Naive thymus-derived CD4-positive, alpha-beta T cell (primary cell): ENCODE data around the gene HEXIM2. TPM values are rescaled to one million over a fixed set of nuclear protein-coding genes. Genes with fewer than 3 reads are reported as not detected.
A peak's percentile ranks its signal among the peaks of the same experiment; 100 is the strongest.

Source experiments
- ATAC-seq: fragments of 150-1000 bp; cut with Tn5 transposase; 2 replicates; pipeline ENCODE4 v1.10.0; 2021; ENCODE audit warnings: mild to moderate bottlenecking, moderate library complexity
- CTCF ChIA-PET: fragments of 350-600 bp; sonication (Branson Sonifier 250); formaldehyde crosslinking; loops from one replicate; lab custom pipeline; 2021; ENCODE audit warnings: antibody characterized with exemption; lab: Charles Lee
- POLR2A ChIA-PET: fragments of 350-600 bp; sonication (Branson Sonifier 250); formaldehyde crosslinking; loops from one replicate; lab custom pipeline; 2021; ENCODE audit warnings: antibody characterized with exemption, inconsistent platforms; lab: Charles Lee
- DNase-seq, 9 donors: peaks; one replicate each; pipeline versions ENCODE4 v3.0.0 to v3.0.0-alpha.2; 2020 to 2022; ENCODE audit warnings: mixed read lengths in 1 of 9
- H3K27ac ChIP-seq: one replicate; pipeline ENCODE4 v1.7.0; 2013; ENCODE audit warnings: mild to moderate bottlenecking, low read depth, low read length, moderate library complexity
- H3K27me3 ChIP-seq, 2 donors: one replicate each; pipeline ENCODE4 v1.7.0; 2013; ENCODE audit warnings: low read length in 2 of 2, mild to moderate bottlenecking in 2 of 2, moderate library complexity in 2 of 2; ENCODE audit not compliant: control insufficient read depth in 2 of 2, insufficient read depth in 2 of 2
- H3K36me3 ChIP-seq, 3 experiments: 1 replicate in 2 of 3; 2 replicates in 1 of 3; pipeline ENCODE4 v1.7.0; 2013; ENCODE audit warnings: low read length in 3 of 3, mild to moderate bottlenecking in 3 of 3, moderate library complexity in 1 of 3; ENCODE audit not compliant: insufficient read depth in 3 of 3, control insufficient read depth in 2 of 3
- H3K4me1 ChIP-seq, 2 donors: one replicate each; pipeline ENCODE4 v1.7.0; 2013; ENCODE audit warnings: low read length in 2 of 2, mild to moderate bottlenecking in 2 of 2, moderate library complexity in 1 of 2; ENCODE audit not compliant: control insufficient read depth in 2 of 2, insufficient read depth in 2 of 2
- H3K4me3 ChIP-seq: 2 replicates; pipeline ENCODE4 v1.7.0; 2013; ENCODE audit warnings: mild to moderate bottlenecking, low read length
- H3K9me3 ChIP-seq, 3 experiments: 1 replicate in 2 of 3; 2 replicates in 1 of 3; pipeline ENCODE4 v1.7.0; 2013; ENCODE audit warnings: low read length in 3 of 3; ENCODE audit not compliant: control insufficient read depth in 2 of 3
- H3K27ac Mint-ChIP-seq, 9 donors: one replicate each; pipeline ENCODE4 v1.8.0; 2020 to 2022; ENCODE audit warnings: mixed read lengths in 9 of 9, mild to moderate bottlenecking in 8 of 9, moderate library complexity in 5 of 9, inconsistent platforms in 2 of 9
- H3K27me3 Mint-ChIP-seq, 5 donors: one replicate each; pipeline ENCODE4 v1.8.0; 2021 to 2022; ENCODE audit warnings: mixed read lengths in 5 of 5, mild to moderate bottlenecking in 1 of 5
- H3K36me3 Mint-ChIP-seq, 5 donors: one replicate each; pipeline ENCODE4 v1.8.0; 2020 to 2022; ENCODE audit warnings: mixed read lengths in 5 of 5, mild to moderate bottlenecking in 3 of 5, inconsistent platforms in 1 of 5
- H3K4me1 Mint-ChIP-seq, 7 donors: one replicate each; pipeline ENCODE4 v1.8.0; 2020 to 2022; ENCODE audit warnings: mixed read lengths in 7 of 7, mild to moderate bottlenecking in 3 of 7, inconsistent platforms in 1 of 7
- H3K4me3 Mint-ChIP-seq, 10 donors: one replicate each; pipeline ENCODE4 v1.8.0; 2020 to 2022; ENCODE audit warnings: mild to moderate bottlenecking in 10 of 10, mixed read lengths in 10 of 10, moderate library complexity in 6 of 10, inconsistent platforms in 2 of 10
- H3K9me3 Mint-ChIP-seq, 11 donors: one replicate each; pipeline ENCODE4 v1.8.0; 2020 to 2022; ENCODE audit warnings: mixed read lengths in 11 of 11, mild to moderate bottlenecking in 4 of 11, inconsistent platforms in 1 of 11, moderate library complexity in 1 of 11
- intact Hi-C, 2 donors: fragments of 100-400 bp; cut with micrococcal nuclease; formaldehyde crosslinking; loops; one replicate each; pipeline ENCODE4 v1.15.1; 2023
- polyA plus RNA-seq, 2 donors: library from polyadenylated mRNA; unstranded; fragments of 300-500 nt; fragmentation: Illumina TruSeq; gene quantifications; one replicate each; pipeline ENCODE4 v1.2.3, GENCODE V29; 2021
- total RNA-seq, 6 experiments: library from RNA in 5 of 6; stranded (reverse) in 5 of 6; gene quantifications; 1 replicate in 5 of 6; 2 replicates in 1 of 6; pipeline ENCODE4 v1.2.3 and lab custom pipeline; 2021 to 2026

Gene HEXIM2
- total and polyA plus RNA-seq, 7 experiments from 2014 or later, result 2.2 to 8.2 (median 3.2) TPM

GRCh38 chr17:45148183-45149036 lies 13.3 kb upstream of the HEXIM2 start, which contains the start of gene HEXIM1:
Gene HEXIM1, plus strand, starts transcription at chr17:45148475. Its CDS starts 716 bp downstream, at chr17:45149191.
- Mint-ChIP-seq H3K27ac (peak within 1 kb of the TSS; percentile 99 to 100 (median 100)), H3K9me3 (peaks cover 0 to 13% (median 0%) of the 10 kb centered on the region in 11 donors), H3K27me3 (peaks cover 0 to 7% (median 0%) of the 10 kb centered on the region in 5 donors), H3K4me1 (peaks cover 18 to 68% (median 54%) of the 10 kb centered on the region in 7 donors), H3K36me3 (peaks cover 0 to 15% (median 0%) of the 10 kb centered on the region in 5 donors), H3K4me3 (peak within 1 kb of the TSS; percentile 89 to 100 (median 99))
- H3K9me3 ChIP-seq, result no peaks in the 10 kb centered on the region
- H3K36me3 ChIP-seq, result peaks cover 0 to 6% (median 0%) of the 10 kb centered on the region in 3 experiments
- ChIA-PET POLR2A (interaction anchor here (0.6 to 10.7 kb wide), 23 partner anchors 12 to 1971 kb away, joined by 3 to 516 read pairs (median 6); partner anchors contain the start of genes ACBD4, DCAKD, FMNL1 and HEXIM2), CTCF (interaction anchor here (0.6 to 6.3 kb wide), 18 partner anchors 9 to 820 kb away, joined by 3 to 114 read pairs (median 4); partner anchors contain the start of genes ACBD4, HEXIM2 and PLCD3)
- DNase-seq (peak; percentile 98 to 100 (median 100)), ATAC-seq (peak; percentile 87)
- peaks cover 21 to 35% of the 10 kb centered on the region in 2 donors for H3K4me1 ChIP-seq
- H3K27ac ChIP-seq, result peak within 1 kb of the TSS; percentile 91
- H3K4me3 ChIP-seq, result peak within 1 kb of the TSS; percentile 93
- H3K27me3 ChIP-seq, result no peaks in the 10 kb centered on the region
- intact Hi-C loops, result loop anchor here (1.0 to 10.0 kb wide), 16 partner anchors 13 to 1044 kb away; partner anchors contain the start of genes HEXIM2 (in 2 of the 2), MAP3K14 (in 2 of the 2), NMT1 (in 2 of the 2) and ACBD4 (in 1 of the 2)

GRCh38 chr17:45149037-45149668 lies 12.5 kb upstream of the HEXIM2 start:
- peak; percentile 61 to 80 (median 65) for DNase-seq

GRCh38 chr17:45149669-45150664 lies 11.7 kb upstream of the HEXIM2 start:
- Histone ChIP-seq H3K27ac (peak overlapping the region; percentile 84), H3K36me3 (peaks cover 0 to 6% (median 0%) of the 10 kb centered on the region in 3 experiments), H3K4me1 (peaks cover 21 to 27% of the 10 kb centered on the region in 2 donors), H3K4me3 (peak overlapping the region; percentile 93), H3K9me3 (no peaks in the 10 kb centered on the region), H3K27me3 (no peaks in the 10 kb centered on the region)
- ATAC-seq (no peak), DNase-seq (peak in 6 of 9 donors; percentile 32 to 78 (median 40))
- intact Hi-C loops, result loop anchor here (1.0 to 10.0 kb wide), 7 partner anchors 22 to 1042 kb away; partner anchors contain the start of genes KANSL1 (in 1 of the 2), MAP3K14 (in 1 of the 2) and TMUB2 (in 1 of the 2)
- H3K27me3 Mint-ChIP-seq, result peaks cover 0 to 7% (median 0%) of the 10 kb centered on the region in 5 donors
- H3K9me3 Mint-ChIP-seq, result peaks cover 0 to 13% (median 0%) of the 10 kb centered on the region in 11 donors
- POLR2A ChIA-PET, result interaction anchor here (0.7 to 10.7 kb wide), 16 partner anchors 11 to 242 kb away, joined by 3 to 516 read pairs (median 10); partner anchors contain the start of genes ACBD4, FMNL1, HEXIM2 and MAP3K14
- peaks cover 0 to 15% (median 0%) of the 10 kb centered on the region in 5 donors for H3K36me3 Mint-ChIP-seq
- peak overlapping the region; percentile 89 to 100 (median 99) for H3K4me3 Mint-ChIP-seq
- H3K27ac Mint-ChIP-seq, result peak overlapping the region; percentile 92 to 100 (median 100)
- H3K4me1 Mint-ChIP-seq, result peaks cover 18 to 61% (median 51%) of the 10 kb centered on the region in 7 donors
- CTCF ChIA-PET, result interaction anchor here (0.9 to 6.3 kb wide), 16 partner anchors 7 to 99 kb away, joined by 3 to 114 read pairs (median 8); partner anchors contain the start of genes ACBD4, HEXIM2 and PLCD3

More at GRCh38 chr17:45149037-45149668, 12.5 kb upstream of the HEXIM2 start:
- CTCF ChIA-PET, result interaction anchor here (0.6 to 6.3 kb wide), 20 partner anchors 8 to 637 kb away, joined by 3 to 114 read pairs (median 6); partner anchors contain the start of genes ACBD4, HEXIM2 and PLCD3
- Mint-ChIP-seq H3K4me3 (peak overlapping the region; percentile 89 to 100 (median 99)), H3K27me3 (peaks cover 0 to 7% (median 0%) of the 10 kb centered on the region in 5 donors), H3K27ac (peak overlapping the region; percentile 99 to 100 (median 100)), H3K4me1 (peaks cover 18 to 63% (median 51%) of the 10 kb centered on the region in 7 donors), H3K36me3 (peaks cover 0 to 15% (median 0%) of the 10 kb centered on the region in 5 donors), H3K9me3 (peaks cover 0 to 13% (median 0%) of the 10 kb centered on the region in 11 donors)
- POLR2A ChIA-PET, result interaction anchor here (0.8 to 10.7 kb wide), 17 partner anchors 11 to 248 kb away, joined by 3 to 516 read pairs (median 12); partner anchors contain the start of genes ACBD4, DCAKD, FMNL1 and HEXIM2
- intact Hi-C loops, result loop anchor here (1.0 to 10.0 kb wide), 7 partner anchors 23 to 1043 kb away; partner anchors contain the start of genes KANSL1 (in 1 of the 2), MAP3K14 (in 1 of the 2) and TMUB2 (in 1 of the 2)
- H3K36me3 ChIP-seq, result peaks cover 0 to 6% (median 0%) of the 10 kb centered on the region in 3 experiments
- H3K4me3 ChIP-seq, result peak overlapping the region; percentile 93
- H3K4me1 ChIP-seq, result peaks cover 21 to 31% of the 10 kb centered on the region in 2 donors
- H3K27ac ChIP-seq, result peak overlapping the region; percentile 84
- ATAC-seq, result peak; percentile 22
- no peaks in the 10 kb centered on the region for H3K27me3 ChIP-seq
- H3K9me3 ChIP-seq, result no peaks in the 10 kb centered on the region

GRCh38 chr17:45150911-45151809 lies 10.5 kb upstream of the HEXIM2 start:
- ChIA-PET POLR2A (interaction anchor here (0.6 to 10.7 kb wide), 14 partner anchors 9 to 241 kb away, joined by 3 to 516 read pairs (median 4); partner anchors contain the start of genes ACBD4, FMNL1, HEXIM2 and PLCD3), CTCF (interaction anchor here (0.5 to 6.3 kb wide), 19 partner anchors 8 to 1036 kb away, joined by 3 to 114 read pairs (median 4); partner anchors contain the start of genes ACBD4 and HEXIM2)
- ATAC-seq (no peak), DNase-seq (no peak)
- Mint-ChIP-seq H3K4me3 (peak overlapping the region; percentile 36 to 100 (median 91)), H3K27ac (peak overlapping the region; percentile 70 to 100 (median 92)), H3K36me3 (peaks cover 0 to 15% (median 0%) of the 10 kb centered on the region in 5 donors), H3K4me1 (peaks cover 18 to 60% (median 52%) of the 10 kb centered on the region in 7 donors), H3K9me3 (peaks cover 0 to 13% (median 0%) of the 10 kb centered on the region in 11 donors), H3K27me3 (peaks cover 0 to 7% (median 0%) of the 10 kb centered on the region in 5 donors)
- intact Hi-C loops, result no loop called here
- Histone ChIP-seq H3K4me1 (peaks cover 21 to 23% of the 10 kb centered on the region in 2 donors), H3K9me3 (no peaks in the 10 kb centered on the region), H3K27me3 (no peaks in the 10 kb centered on the region), H3K36me3 (peaks cover 0 to 6% (median 0%) of the 10 kb centered on the region in 3 experiments), H3K27ac (peak overlapping the region; percentile 84), H3K4me3 (no peak overlapping the region)
